Osteocyte (in vitro differentiated cells): Measurements from ENCODE around the gene TEX14. TPM values are rescaled to one million over a fixed set of nuclear protein-coding genes. Genes with fewer than 3 reads are reported as not detected.
"Not testable (repeated sequence)": the region's sequence is repeated elsewhere in the genome, so short reads cannot be mapped to it uniquely, and the experiment has no call there.

Experiments used
- DNase-seq: peaks from one replicate; pipeline ENCODE4 v3.0.0; 2021; ENCODE audit warnings: mixed read lengths; ENCODE audit not compliant: unreplicated experiment; ENCODE audit errors: extremely low spot score
- H3K27ac Mint-ChIP-seq: one replicate; pipeline ENCODE4 v1.8.0; 2021; ENCODE audit warnings: mild to moderate bottlenecking, mixed read lengths; ENCODE audit not compliant: unreplicated experiment
- H3K27me3 Mint-ChIP-seq: one replicate; pipeline ENCODE4 v1.8.0; 2021; ENCODE audit warnings: mixed read lengths; ENCODE audit not compliant: unreplicated experiment
- H3K36me3 Mint-ChIP-seq: one replicate; pipeline ENCODE4 v1.8.0; 2021; ENCODE audit warnings: mixed read lengths; ENCODE audit not compliant: unreplicated experiment
- H3K4me1 Mint-ChIP-seq: one replicate; pipeline ENCODE4 v1.8.0; 2021; ENCODE audit warnings: mixed read lengths; ENCODE audit not compliant: unreplicated experiment
- H3K4me3 Mint-ChIP-seq: one replicate; pipeline ENCODE4 v1.8.0; 2021; ENCODE audit warnings: mild to moderate bottlenecking, moderate library complexity, mixed read lengths; ENCODE audit not compliant: unreplicated experiment
- H3K9me3 Mint-ChIP-seq: one replicate; pipeline ENCODE4 v1.8.0; 2021; ENCODE audit warnings: mixed read lengths; ENCODE audit not compliant: unreplicated experiment
- CTCF ChIP-seq: fragments of 200-600 bp; sonication (generic); IDR thresholded peaks from 2 replicates; pipeline ENCODE4 v1.5.0; 2021; ENCODE audit warnings: antibody characterized with exemption, mild to moderate bottlenecking, moderate library complexity
- total RNA-seq: library from RNA; stranded (reverse); gene quantifications from 2 replicates; pipeline ENCODE4 v1.2.1, GENCODE V29; 2021

TEX14 gene
- total RNA-seq, 1 donor from 2014 or later: 0.27 TPM

DNA sequence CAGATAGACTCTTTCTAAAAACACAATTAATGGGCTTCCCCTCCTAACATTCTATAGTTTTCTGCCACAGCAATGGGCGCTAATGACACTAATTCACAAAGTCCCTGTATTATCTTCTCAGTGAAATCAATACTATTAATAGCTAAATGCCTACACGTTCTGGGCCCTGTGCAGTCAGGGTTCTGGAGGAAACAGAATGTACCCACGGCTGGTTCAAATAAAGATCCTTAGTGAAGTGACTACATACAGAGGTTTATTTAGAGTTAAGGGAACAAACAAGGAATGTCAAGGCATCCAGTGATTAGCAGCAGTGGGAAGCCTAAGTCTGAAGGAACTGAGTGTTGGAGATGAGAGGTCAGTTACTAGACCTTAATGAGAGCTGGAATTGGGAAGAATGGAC, 133.9 kb downstream of the TEX14 start:
- Mint-ChIP-seq H3K27me3 (peaks cover 17% of the 10 kb centered on the region), H3K4me3 (no peak overlapping the region), H3K36me3 (no peaks in the 10 kb centered on the region), H3K27ac (no peak overlapping the region), H3K9me3 (no peaks in the 10 kb centered on the region), H3K4me1 (no peaks in the 10 kb centered on the region)
- DNase-seq: no peak
- TF ChIP-seq CTCF: no peak

- TF ChIP-seq CTCF: no peak
- no peak overlapping the region for H3K27ac Mint-ChIP-seq
- H3K9me3 Mint-ChIP-seq: no peaks in the 10 kb centered on the region
- no peaks in the 10 kb centered on the region for H3K36me3 Mint-ChIP-seq
- peaks cover 19% of the 10 kb centered on the region for H3K27me3 Mint-ChIP-seq
- DNase-seq: no peak
- no peaks in the 10 kb centered on the region for H3K4me1 Mint-ChIP-seq
- H3K4me3 Mint-ChIP-seq: no peak overlapping the region
These were observed 135.0 kb downstream of the TEX14 start for GRCh38 chr17:58556833-58557250.

DNA sequence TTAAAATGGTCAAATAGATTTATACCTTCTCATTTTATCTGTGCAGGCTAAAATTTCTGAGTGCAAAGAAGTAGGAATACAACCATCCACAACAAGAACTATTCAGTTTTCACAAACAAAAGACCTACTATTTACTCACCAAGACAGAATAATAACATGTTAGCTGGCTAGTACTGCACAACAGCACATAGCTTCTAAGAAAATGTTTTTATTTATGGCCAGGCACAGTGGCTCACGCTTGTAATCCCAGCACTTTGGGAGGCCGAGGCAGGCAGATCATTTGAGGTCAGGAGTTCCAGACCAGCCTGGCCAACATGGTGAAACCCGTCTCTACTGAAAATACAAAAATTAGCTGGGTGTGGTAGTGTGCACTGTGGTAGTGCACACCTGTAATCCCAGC, 136.7 kb downstream of the TEX14 start:
- not testable (repeated sequence) for H3K9me3 Mint-ChIP-seq, H3K4me1 Mint-ChIP-seq, H3K27ac Mint-ChIP-seq, H3K4me3 Mint-ChIP-seq, DNase-seq, H3K36me3 Mint-ChIP-seq
- peaks cover 18% of the 10 kb centered on the region for H3K27me3 Mint-ChIP-seq

GRCh38 chr17:58541249-58541648, 150.6 kb downstream of the TEX14 start:
- Mint-ChIP-seq H3K27ac (no peak overlapping the region), H3K27me3 (peaks cover 30% of the 10 kb centered on the region), H3K9me3 (no peaks in the 10 kb centered on the region), H3K4me3 (no peak overlapping the region), H3K4me1 (no peaks in the 10 kb centered on the region), H3K36me3 (no peaks in the 10 kb centered on the region)
- peak; percentile 22 for TF ChIP-seq CTCF
- no peak for DNase-seq

GRCh38 chr17:58539698-58540097, 152.1 kb downstream of the TEX14 start:
- TF ChIP-seq CTCF: no peak
- Mint-ChIP-seq H3K27ac (no peak overlapping the region), H3K9me3 (no peaks in the 10 kb centered on the region), H3K36me3 (no peaks in the 10 kb centered on the region), H3K4me1 (peaks cover 2% of the 10 kb centered on the region), H3K27me3 (peaks cover 30% of the 10 kb centered on the region), H3K4me3 (no peak overlapping the region)
- no peak for DNase-seq

DNA sequence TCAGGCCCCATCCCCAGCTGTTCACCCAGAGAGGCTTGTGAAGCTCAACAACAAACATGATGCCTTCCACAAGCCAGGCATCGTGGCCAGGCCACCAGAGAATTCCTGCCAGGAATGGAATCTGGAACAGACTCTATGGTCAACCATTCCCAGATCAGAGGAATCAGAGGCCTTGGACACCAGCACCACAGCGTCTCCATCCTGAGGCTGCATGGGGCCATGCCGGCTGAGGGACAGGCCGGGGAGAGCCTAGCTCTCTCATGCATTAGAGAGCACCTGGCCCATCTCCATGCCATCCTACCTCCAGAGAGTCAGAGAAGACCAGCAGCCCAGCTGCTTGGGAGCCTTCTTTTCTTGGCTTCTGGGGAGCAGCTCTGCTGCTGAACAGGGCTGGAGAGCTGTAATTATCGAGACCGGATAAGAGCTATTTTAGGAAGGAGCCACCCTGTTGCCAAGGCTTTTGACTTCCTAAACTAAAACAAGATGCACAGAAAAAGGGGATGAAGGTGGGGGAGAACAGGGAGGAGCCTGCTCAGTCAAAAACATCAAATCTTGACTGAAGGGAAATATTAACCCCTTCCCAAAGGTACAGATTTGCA, 152.9 kb downstream of the TEX14 start:
- no peaks in the 10 kb centered on the region for H3K9me3 Mint-ChIP-seq
- peaks cover 2% of the 10 kb centered on the region for H3K4me1 Mint-ChIP-seq
- no peak for TF ChIP-seq CTCF
- H3K4me3 Mint-ChIP-seq: no peak overlapping the region
- DNase-seq: no peak
- H3K27ac Mint-ChIP-seq: no peak overlapping the region
- H3K27me3 Mint-ChIP-seq: peaks cover 28% of the 10 kb centered on the region
- H3K36me3 Mint-ChIP-seq: no peaks in the 10 kb centered on the region
